ENCODE measurements around the gene CALHM6.
"Not testable (repeated sequence)": the region's sequence is repeated elsewhere in the genome, so short reads cannot be mapped to it uniquely, and the experiment has no call there.

DNA sequence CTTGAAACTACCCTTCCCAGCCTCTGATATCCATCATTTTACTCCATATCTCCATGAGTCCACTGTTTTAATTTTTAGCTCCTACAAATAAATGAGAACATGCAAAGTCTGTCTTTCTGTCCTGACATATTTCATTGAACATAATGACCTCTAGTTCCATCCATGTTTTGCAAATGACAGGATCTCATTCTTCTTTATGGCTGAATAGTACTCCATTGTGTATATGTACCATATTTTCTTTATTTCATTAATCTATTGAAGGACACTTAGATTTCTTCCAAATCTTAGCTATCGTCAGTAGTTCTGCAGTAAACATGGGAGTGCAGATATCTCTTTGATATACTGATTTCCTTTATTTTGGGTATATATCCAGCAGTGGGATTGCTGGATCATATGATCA lies 34.0 kb downstream of the CALHM6 start:
- not testable (repeated sequence) for TF ChIP-seq ZBTB21 (CRISPR knock-in tag; IDR thresholded peaks at IDR 0.05; ENCODE audit: borderline replicate concordance); ZNF138 (CRISPR knock-in tag; conservative IDR thresholded peaks at IDR 0.05); SP1 (CRISPR knock-in tag; conservative IDR thresholded peaks at IDR 0.05); ATF1 (CRISPR knock-in tag; IDR thresholded peaks at IDR 0.05); CBFB (CRISPR knock-in tag; IDR thresholded peaks at IDR 0.05; ENCODE audit: low read depth); NR2C2 (CRISPR knock-in tag; IDR thresholded peaks at IDR 0.05); ELF4 (CRISPR knock-in tag; IDR thresholded peaks at IDR 0.05; ENCODE audit: low read depth); ZNF263 (CRISPR knock-in tag; IDR thresholded peaks at IDR 0.05; ENCODE audit: low read depth); ESRRA (CRISPR knock-in tag; IDR thresholded peaks at IDR 0.05; ENCODE audit: borderline replicate concordance)
- TF ChIP-seq, protein P1, sequence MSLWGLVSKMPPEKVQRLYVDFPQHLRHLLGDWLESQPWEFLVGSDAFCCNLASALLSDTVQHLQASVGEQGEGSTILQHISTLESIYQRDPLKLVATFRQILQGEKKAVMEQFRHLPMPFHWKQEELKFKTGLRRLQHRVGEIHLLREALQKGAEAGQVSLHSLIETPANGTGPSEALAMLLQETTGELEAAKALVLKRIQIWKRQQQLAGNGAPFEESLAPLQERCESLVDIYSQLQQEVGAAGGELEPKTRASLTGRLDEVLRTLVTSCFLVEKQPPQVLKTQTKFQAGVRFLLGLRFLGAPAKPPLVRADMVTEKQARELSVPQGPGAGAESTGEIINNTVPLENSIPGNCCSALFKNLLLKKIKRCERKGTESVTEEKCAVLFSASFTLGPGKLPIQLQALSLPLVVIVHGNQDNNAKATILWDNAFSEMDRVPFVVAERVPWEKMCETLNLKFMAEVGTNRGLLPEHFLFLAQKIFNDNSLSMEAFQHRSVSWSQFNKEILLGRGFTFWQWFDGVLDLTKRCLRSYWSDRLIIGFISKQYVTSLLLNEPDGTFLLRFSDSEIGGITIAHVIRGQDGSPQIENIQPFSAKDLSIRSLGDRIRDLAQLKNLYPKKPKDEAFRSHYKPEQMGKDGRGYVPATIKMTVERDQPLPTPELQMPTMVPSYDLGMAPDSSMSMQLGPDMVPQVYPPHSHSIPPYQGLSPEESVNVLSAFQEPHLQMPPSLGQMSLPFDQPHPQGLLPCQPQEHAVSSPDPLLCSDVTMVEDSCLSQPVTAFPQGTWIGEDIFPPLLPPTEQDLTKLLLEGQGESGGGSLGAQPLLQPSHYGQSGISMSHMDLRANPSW (CRISPR knock-in tag; conservative IDR thresholded peaks at IDR 0.05; ENCODE audit: low read depth) = not testable (repeated sequence)
- TF ChIP-seq, protein P2, sequence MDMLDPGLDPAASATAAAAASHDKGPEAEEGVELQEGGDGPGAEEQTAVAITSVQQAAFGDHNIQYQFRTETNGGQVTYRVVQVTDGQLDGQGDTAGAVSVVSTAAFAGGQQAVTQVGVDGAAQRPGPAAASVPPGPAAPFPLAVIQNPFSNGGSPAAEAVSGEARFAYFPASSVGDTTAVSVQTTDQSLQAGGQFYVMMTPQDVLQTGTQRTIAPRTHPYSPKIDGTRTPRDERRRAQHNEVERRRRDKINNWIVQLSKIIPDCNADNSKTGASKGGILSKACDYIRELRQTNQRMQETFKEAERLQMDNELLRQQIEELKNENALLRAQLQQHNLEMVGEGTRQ (CRISPR knock-in tag; IDR thresholded peaks at IDR 0.05) = not testable (repeated sequence)
- TF ChIP-seq, protein P3, sequence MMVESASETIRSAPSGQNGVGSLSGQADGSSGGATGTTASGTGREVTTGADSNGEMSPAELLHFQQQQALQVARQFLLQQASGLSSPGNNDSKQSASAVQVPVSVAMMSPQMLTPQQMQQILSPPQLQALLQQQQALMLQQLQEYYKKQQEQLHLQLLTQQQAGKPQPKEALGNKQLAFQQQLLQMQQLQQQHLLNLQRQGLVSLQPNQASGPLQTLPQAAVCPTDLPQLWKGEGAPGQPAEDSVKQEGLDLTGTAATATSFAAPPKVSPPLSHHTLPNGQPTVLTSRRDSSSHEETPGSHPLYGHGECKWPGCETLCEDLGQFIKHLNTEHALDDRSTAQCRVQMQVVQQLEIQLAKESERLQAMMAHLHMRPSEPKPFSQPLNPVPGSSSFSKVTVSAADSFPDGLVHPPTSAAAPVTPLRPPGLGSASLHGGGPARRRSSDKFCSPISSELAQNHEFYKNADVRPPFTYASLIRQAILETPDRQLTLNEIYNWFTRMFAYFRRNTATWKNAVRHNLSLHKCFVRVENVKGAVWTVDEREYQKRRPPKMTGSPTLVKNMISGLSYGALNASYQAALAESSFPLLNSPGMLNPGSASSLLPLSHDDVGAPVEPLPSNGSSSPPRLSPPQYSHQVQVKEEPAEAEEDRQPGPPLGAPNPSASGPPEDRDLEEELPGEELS (CRISPR knock-in tag; IDR thresholded peaks at IDR 0.05) = not testable (repeated sequence)
